Measurements from ENCODE around the gene NSA2. TPM values are rescaled to one million over a fixed set of nuclear protein-coding genes. Genes with fewer than 3 reads are reported as not detected.
"Not testable (repeated sequence)": the region's sequence is repeated elsewhere in the genome, so short reads cannot be mapped to it uniquely, and the experiment has no call there.

Gene NSA2
- polyA plus RNA-seq, 2 of the 4 experiments (the other 2 are of a cell fraction): 192 to 228 TPM

DNA sequence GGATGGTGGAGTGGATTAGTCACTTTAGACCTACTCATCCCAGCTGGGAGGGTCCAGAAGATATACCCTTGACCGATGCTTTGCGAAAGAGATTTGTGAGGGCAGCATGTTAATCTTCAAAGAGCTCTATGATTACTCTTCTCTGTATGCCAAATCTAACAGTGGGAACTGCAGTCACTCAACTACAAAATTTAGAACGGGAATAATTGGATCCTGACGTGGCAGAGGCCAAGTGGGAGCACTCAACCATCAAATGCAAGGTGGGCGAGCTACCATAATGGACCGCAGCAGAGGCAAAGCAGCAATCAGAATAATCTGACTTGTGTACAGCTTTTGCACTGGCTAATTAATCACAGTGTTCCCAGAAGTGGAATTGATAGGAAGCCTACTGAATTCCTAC is 20.4 kb downstream of the NSA2 start:
- no peaks in the 10 kb centered on the region for H3K4me1 ChIP-seq
- FAIRE-seq: no peak
- H3K9me3 ChIP-seq: no peaks in the 10 kb centered on the region
- no peak overlapping the region for H3K27ac ChIP-seq
- TF ChIP-seq KDM1A (IDR thresholded peaks at IDR 0.05; ENCODE audit: low read depth) (no peak), ZFP36 (IDR thresholded peaks at IDR 0.05; ENCODE audit: borderline replicate concordance, partially characterized antibody) (no peak), ZSCAN20 (CRISPR knock-in tag; IDR thresholded peaks at IDR 0.05) (no peak), EP300 (IDR thresholded peaks at IDR 0.05) (no peak), CHD4 (IDR thresholded peaks at IDR 0.05; ENCODE audit: borderline replicate concordance) (no peak), FOSL2 (IDR thresholded peaks at IDR 0.05) (no peak), FOSL2 (CRISPR knock-in tag; IDR thresholded peaks at IDR 0.05) (no peak), EHF (CRISPR knock-in tag; IDR thresholded peaks at IDR 0.05) (no peak)
- TF ChIP-seq, protein P1, sequence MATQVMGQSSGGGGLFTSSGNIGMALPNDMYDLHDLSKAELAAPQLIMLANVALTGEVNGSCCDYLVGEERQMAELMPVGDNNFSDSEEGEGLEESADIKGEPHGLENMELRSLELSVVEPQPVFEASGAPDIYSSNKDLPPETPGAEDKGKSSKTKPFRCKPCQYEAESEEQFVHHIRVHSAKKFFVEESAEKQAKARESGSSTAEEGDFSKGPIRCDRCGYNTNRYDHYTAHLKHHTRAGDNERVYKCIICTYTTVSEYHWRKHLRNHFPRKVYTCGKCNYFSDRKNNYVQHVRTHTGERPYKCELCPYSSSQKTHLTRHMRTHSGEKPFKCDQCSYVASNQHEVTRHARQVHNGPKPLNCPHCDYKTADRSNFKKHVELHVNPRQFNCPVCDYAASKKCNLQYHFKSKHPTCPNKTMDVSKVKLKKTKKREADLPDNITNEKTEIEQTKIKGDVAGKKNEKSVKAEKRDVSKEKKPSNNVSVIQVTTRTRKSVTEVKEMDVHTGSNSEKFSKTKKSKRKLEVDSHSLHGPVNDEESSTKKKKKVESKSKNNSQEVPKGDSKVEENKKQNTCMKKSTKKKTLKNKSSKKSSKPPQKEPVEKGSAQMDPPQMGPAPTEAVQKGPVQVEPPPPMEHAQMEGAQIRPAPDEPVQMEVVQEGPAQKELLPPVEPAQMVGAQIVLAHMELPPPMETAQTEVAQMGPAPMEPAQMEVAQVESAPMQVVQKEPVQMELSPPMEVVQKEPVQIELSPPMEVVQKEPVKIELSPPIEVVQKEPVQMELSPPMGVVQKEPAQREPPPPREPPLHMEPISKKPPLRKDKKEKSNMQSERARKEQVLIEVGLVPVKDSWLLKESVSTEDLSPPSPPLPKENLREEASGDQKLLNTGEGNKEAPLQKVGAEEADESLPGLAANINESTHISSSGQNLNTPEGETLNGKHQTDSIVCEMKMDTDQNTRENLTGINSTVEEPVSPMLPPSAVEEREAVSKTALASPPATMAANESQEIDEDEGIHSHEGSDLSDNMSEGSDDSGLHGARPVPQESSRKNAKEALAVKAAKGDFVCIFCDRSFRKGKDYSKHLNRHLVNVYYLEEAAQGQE (IDR thresholded peaks at IDR 0.05): no peak
- TF ChIP-seq, protein P2, sequence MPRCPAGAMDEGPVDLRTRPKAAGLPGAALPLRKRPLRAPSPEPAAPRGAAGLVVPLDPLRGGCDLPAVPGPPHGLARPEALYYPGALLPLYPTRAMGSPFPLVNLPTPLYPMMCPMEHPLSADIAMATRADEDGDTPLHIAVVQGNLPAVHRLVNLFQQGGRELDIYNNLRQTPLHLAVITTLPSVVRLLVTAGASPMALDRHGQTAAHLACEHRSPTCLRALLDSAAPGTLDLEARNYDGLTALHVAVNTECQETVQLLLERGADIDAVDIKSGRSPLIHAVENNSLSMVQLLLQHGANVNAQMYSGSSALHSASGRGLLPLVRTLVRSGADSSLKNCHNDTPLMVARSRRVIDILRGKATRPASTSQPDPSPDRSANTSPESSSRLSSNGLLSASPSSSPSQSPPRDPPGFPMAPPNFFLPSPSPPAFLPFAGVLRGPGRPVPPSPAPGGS (IDR thresholded peaks at IDR 0.05): no peak
- TF ChIP-seq, protein P3, sequence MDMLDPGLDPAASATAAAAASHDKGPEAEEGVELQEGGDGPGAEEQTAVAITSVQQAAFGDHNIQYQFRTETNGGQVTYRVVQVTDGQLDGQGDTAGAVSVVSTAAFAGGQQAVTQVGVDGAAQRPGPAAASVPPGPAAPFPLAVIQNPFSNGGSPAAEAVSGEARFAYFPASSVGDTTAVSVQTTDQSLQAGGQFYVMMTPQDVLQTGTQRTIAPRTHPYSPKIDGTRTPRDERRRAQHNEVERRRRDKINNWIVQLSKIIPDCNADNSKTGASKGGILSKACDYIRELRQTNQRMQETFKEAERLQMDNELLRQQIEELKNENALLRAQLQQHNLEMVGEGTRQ (IDR thresholded peaks at IDR 0.05): no peak
- TF ChIP-seq, protein P4, sequence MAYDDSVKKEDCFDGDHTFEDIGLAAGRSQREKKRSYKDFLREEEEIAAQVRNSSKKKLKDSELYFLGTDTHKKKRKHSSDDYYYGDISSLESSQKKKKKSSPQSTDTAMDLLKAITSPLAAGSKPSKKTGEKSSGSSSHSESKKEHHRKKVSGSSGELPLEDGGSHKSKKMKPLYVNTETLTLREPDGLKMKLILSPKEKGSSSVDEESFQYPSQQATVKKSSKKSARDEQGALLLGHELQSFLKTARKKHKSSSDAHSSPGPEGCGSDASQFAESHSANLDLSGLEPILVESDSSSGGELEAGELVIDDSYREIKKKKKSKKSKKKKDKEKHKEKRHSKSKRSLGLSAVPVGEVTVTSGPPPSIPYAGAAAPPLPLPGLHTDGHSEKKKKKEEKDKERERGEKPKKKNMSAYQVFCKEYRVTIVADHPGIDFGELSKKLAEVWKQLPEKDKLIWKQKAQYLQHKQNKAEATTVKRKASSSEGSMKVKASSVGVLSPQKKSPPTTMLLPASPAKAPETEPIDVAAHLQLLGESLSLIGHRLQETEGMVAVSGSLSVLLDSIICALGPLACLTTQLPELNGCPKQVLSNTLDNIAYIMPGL (CRISPR knock-in tag; IDR thresholded peaks at IDR 0.05; ENCODE audit: borderline replicate concordance): no peak
- H3K4me3 ChIP-seq: no peak overlapping the region
- WGBS (ENCODE audit: missing lambda C conversion rate): 96% methylated on average over 6 of the region's 6 CpGs
- ChIA-PET CTCF (interaction anchor here (1.1 to 1.3 kb wide), 2 partner anchors 10 to 132 kb away, joined by 3 to 4 read pairs; no protein-coding TSS in a partner anchor), POLR2A (no interaction called here)
- ATAC-seq: no peak
- no peak for DNase-seq (ENCODE audit: low read depth in 1 of 2, low spot score in 1 of 2)
- no peak overlapping the region for H3K4me2 ChIP-seq

DNA sequence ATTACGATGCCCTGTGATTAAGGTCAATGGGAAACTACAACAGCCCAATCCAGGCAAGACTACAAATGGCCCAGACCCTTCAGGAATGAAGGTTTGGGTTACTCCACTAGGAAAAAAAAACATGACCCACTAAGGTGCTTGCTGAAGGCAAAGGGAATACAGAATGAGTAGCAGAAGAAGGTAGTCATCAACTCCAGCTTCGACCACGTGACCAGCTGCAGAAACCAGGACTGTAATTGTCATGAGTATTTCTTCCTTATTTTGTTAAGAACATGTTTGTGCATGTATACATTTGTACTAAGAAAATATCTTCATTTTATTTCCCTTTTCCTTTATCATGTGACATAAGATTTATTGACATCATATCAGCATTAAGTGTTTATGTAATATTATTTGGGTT is 24.6 kb downstream of the NSA2 start:
- CTCF ChIA-PET: interaction anchor here (0.6 kb wide), 1 partner anchor 15 kb away, joined by 3 read pairs; no protein-coding TSS in a partner anchor
- H3K4me3 ChIP-seq; DNase-seq (ENCODE audit: low read depth in 1 of 2, low spot score in 1 of 2); ATAC-seq; H3K27ac ChIP-seq; FAIRE-seq; H3K4me1 ChIP-seq; POLR2A ChIA-PET; H3K9me3 ChIP-seq; H3K4me2 ChIP-seq: not testable (repeated sequence)
- 94% methylated on average over 3 of the region's 3 CpGs for WGBS (ENCODE audit: missing lambda C conversion rate)

DNA sequence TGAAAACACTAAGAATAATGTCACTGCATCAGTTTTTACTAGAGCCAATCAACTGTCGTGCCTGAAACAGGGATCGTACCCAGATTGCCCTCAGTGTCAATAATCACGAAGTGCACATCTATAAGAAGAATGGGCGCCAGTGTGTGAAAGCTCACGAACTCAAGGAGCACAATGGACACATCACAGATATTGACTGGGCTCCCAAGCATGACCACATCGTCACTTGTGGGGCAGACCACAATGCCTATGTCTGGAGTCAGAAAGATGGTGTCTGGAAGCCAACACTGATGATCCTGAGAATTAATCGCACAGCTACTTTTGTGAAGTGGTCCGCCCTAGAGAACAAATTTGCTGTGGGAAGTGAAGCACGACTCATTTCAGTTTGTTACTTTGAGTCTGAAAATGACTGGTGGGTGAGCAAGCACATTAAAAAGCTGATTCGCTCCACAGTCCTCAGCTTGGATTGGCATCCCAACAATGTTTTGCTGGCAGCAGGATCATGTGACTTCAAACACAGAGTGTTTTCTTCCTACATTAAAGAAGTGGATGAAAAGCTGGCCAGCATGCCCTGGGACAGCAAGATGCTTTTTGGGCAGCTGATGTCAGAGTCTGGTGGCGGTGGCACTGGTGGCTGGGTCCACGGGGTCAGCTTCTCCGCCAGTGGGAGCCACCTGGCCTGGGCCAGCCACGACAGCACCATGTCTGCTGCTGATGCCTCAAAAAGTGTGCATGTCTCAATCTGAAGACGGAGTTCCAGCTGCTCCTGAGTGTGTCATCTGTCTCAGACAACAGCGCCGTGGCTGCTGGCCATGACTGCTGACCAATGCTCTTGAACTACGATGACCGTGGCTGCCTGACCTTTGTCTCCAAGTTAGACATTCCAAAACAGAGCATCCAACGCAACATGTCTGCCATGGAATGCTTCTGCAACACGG is 32.2 kb downstream of the NSA2 start:
- no peak overlapping the region for H3K4me2 ChIP-seq
- DNase-seq (ENCODE audit: low read depth in 1 of 2, low spot score in 1 of 2): no peak
- no peaks in the 10 kb centered on the region for H3K9me3 ChIP-seq
- no peak for ATAC-seq
- no peak overlapping the region for H3K4me3 ChIP-seq
- CTCF ChIA-PET: interaction anchor here (0.7 kb wide), 1 partner anchor 33 kb away, joined by 3 read pairs; the partner anchor contains the start of genes GFM2 and NSA2
- H3K27ac ChIP-seq: no peak overlapping the region
- POLR2A ChIA-PET: interaction anchor here (0.8 kb wide), 1 partner anchor 26 kb away, joined by 3 read pairs; no protein-coding TSS in a partner anchor
- FAIRE-seq: no peak
- WGBS (ENCODE audit: missing lambda C conversion rate): 89% methylated on average over 21 of the region's 21 CpGs
- H3K4me1 ChIP-seq: peaks cover 6% of the 10 kb centered on the region; the same call in 1 of the 3 replicates
- no peak for TF ChIP-seq JUNB (IDR thresholded peaks at IDR 0.05)
- TF ChIP-seq, protein P3 (IDR thresholded peaks at IDR 0.05): no peak
- TF ChIP-seq, protein P5, sequence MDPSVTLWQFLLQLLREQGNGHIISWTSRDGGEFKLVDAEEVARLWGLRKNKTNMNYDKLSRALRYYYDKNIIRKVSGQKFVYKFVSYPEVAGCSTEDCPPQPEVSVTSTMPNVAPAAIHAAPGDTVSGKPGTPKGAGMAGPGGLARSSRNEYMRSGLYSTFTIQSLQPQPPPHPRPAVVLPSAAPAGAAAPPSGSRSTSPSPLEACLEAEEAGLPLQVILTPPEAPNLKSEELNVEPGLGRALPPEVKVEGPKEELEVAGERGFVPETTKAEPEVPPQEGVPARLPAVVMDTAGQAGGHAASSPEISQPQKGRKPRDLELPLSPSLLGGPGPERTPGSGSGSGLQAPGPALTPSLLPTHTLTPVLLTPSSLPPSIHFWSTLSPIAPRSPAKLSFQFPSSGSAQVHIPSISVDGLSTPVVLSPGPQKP (IDR thresholded peaks at IDR 0.05; ENCODE audit: low read depth, low read length): no peak
- no peak for TF ChIP-seq HOXB5 (CRISPR knock-in tag; IDR thresholded peaks at IDR 0.05)
- TF ChIP-seq MYC (IDR thresholded peaks at IDR 0.05; ENCODE audit: borderline replicate concordance, low read length): no peak
- TF ChIP-seq FOSL2 (IDR thresholded peaks at IDR 0.05): no peak
- TF ChIP-seq FOSL2 (CRISPR knock-in tag; IDR thresholded peaks at IDR 0.05): no peak
- TF ChIP-seq TFCP2L1 (CRISPR knock-in tag; IDR thresholded peaks at IDR 0.05): no peak
- TF ChIP-seq RAD21 (conservative IDR thresholded peaks at IDR 0.05 in 1 of 2, IDR thresholded peaks at IDR 0.05 in 1 of 2): no peak
- no peak for TF ChIP-seq EHMT2 (IDR thresholded peaks at IDR 0.05; ENCODE audit: low read depth)
